Mesenchymal stem cell (in vitro differentiated cells and primary cell): ENCODE data around the gene MRM3.

Experiments
- DNase-seq: peaks from one replicate; pipeline ENCODE4 v3.0.0-alpha.2; 2013
- H2AFZ ChIP-seq: one replicate; pipeline ENCODE4 v1.6.1; 2013; ENCODE audit warnings: low read depth, mild to moderate bottlenecking, control low read depth, inconsistent platforms, low read length, moderate library complexity
- H2AK5ac ChIP-seq: 2 replicates; pipeline ENCODE4 v1.6.1; 2013; ENCODE audit warnings: low read length, moderate library complexity, mild to moderate bottlenecking, inconsistent platforms; ENCODE audit not compliant: severe bottlenecking
- H2BK120ac ChIP-seq: one replicate; pipeline ENCODE4 v1.6.1; 2013; ENCODE audit warnings: low read depth, mild to moderate bottlenecking, inconsistent platforms, low read length, moderate library complexity
- H2BK12ac ChIP-seq, 2 experiments: one replicate each; pipeline ENCODE4 v1.6.1; 2013; ENCODE audit warnings: inconsistent platforms in 2 of 2, low read length in 2 of 2, mild to moderate bottlenecking in 2 of 2, moderate library complexity in 2 of 2, control low read depth in 1 of 2
- H2BK15ac ChIP-seq: one replicate; pipeline ENCODE4 v1.6.1; 2013; ENCODE audit warnings: mild to moderate bottlenecking, low read depth, inconsistent platforms; ENCODE audit not compliant: poor library complexity, severe bottlenecking
- H2BK5ac ChIP-seq: 2 replicates; pipeline ENCODE4 v1.6.1; 2013; ENCODE audit warnings: low read depth, mild to moderate bottlenecking, low read length, control low read depth, inconsistent platforms; ENCODE audit not compliant: poor library complexity, severe bottlenecking
- H3K14ac ChIP-seq, 2 experiments: one replicate each; pipeline ENCODE4 v1.6.1; 2013; ENCODE audit warnings: inconsistent platforms in 2 of 2, low read length in 2 of 2, control low read depth in 1 of 2, mild to moderate bottlenecking in 1 of 2, moderate library complexity in 1 of 2
- H3K18ac ChIP-seq, 2 experiments: one replicate each; pipeline ENCODE4 v1.6.1; 2013; ENCODE audit warnings: inconsistent platforms in 2 of 2, low read length in 2 of 2, control low read depth in 1 of 2, low read depth in 1 of 2, mild to moderate bottlenecking in 1 of 2
- H3K23ac ChIP-seq, 2 experiments: one replicate each; pipeline ENCODE4 v1.6.1; 2013; ENCODE audit warnings: inconsistent platforms in 2 of 2, low read length in 2 of 2, mild to moderate bottlenecking in 2 of 2, moderate library complexity in 2 of 2, control low read depth in 1 of 2
- H3K27ac ChIP-seq: 2 replicates; pipeline ENCODE4 v1.5.1; 2013; ENCODE audit warnings: mild to moderate bottlenecking, moderate library complexity, low read length, control low read depth, inconsistent platforms; ENCODE audit not compliant: poor library complexity, severe bottlenecking
- H3K27me3 ChIP-seq, 2 experiments: 2 replicates each; pipeline versions ENCODE4 v1.6.1 to v1.7.0; 2013; ENCODE audit warnings: low read length in 2 of 2, mild to moderate bottlenecking in 2 of 2, moderate library complexity in 2 of 2, control low read depth in 1 of 2, inconsistent platforms in 1 of 2; ENCODE audit not compliant: control insufficient read depth in 1 of 2, insufficient read depth in 1 of 2
- H3K36me3 ChIP-seq, 2 experiments: 2 replicates each; pipeline versions ENCODE4 v1.6.1 to v1.7.0; 2013; ENCODE audit warnings: low read length in 2 of 2, control low read depth in 1 of 2, inconsistent platforms in 1 of 2, low read depth in 1 of 2, mild to moderate bottlenecking in 1 of 2; ENCODE audit not compliant: insufficient read depth in 2 of 2, control insufficient read depth in 1 of 2
- H3K4ac ChIP-seq, 2 experiments: one replicate each; pipeline ENCODE4 v1.6.1; 2013; ENCODE audit warnings: inconsistent platforms in 2 of 2, low read length in 2 of 2, mild to moderate bottlenecking in 2 of 2, moderate library complexity in 2 of 2, control low read depth in 1 of 2, low read depth in 1 of 2
- H3K4me1 ChIP-seq: 2 replicates; pipeline ENCODE4 v1.6.1; 2013; ENCODE audit warnings: low read depth, low read length, control low read depth; ENCODE audit not compliant: control insufficient read depth, insufficient read depth
- H3K4me2 ChIP-seq: 2 replicates; pipeline ENCODE4 v1.6.1; 2013; ENCODE audit warnings: low read length, mild to moderate bottlenecking, inconsistent platforms; ENCODE audit not compliant: poor library complexity, severe bottlenecking
- H3K4me3 ChIP-seq, 2 experiments: 2 replicates each; pipeline versions ENCODE4 v1.5.1 to v1.7.0; 2013; ENCODE audit warnings: low read length in 2 of 2, mild to moderate bottlenecking in 2 of 2, control low read depth in 1 of 2, low read depth in 1 of 2; ENCODE audit not compliant: insufficient read depth in 1 of 2
- H3K79me1 ChIP-seq: replicated peaks from 2 replicates; pipeline ENCODE4 v1.6.1; 2013; ENCODE audit warnings: mild to moderate bottlenecking, control low read depth, low read length, inconsistent platforms; ENCODE audit not compliant: poor library complexity, severe bottlenecking
- H3K9ac ChIP-seq: 2 replicates; pipeline ENCODE4 v1.7.0; 2013; ENCODE audit warnings: mild to moderate bottlenecking, low read length, moderate library complexity
- H3K9me3 ChIP-seq: 2 replicates; pipeline ENCODE4 v1.7.0; 2013; ENCODE audit warnings: mild to moderate bottlenecking, low read length; ENCODE audit not compliant: control insufficient read depth
- H4K8ac ChIP-seq: one replicate; pipeline ENCODE4 v1.6.1; 2013; ENCODE audit warnings: inconsistent platforms, mild to moderate bottlenecking, low read length, moderate library complexity
- H4K91ac ChIP-seq: one replicate; pipeline ENCODE4 v1.6.1; 2013; ENCODE audit warnings: mild to moderate bottlenecking, low read length, inconsistent platforms
- WGBS: methylation state at CpG from one replicate; pipeline ENCODE4 v1.1.7; 2013; ENCODE audit warnings: mixed read lengths; 5-methylcytosine and 5-hydroxymethylcytosine counted together

Gene MRM3

DNA sequence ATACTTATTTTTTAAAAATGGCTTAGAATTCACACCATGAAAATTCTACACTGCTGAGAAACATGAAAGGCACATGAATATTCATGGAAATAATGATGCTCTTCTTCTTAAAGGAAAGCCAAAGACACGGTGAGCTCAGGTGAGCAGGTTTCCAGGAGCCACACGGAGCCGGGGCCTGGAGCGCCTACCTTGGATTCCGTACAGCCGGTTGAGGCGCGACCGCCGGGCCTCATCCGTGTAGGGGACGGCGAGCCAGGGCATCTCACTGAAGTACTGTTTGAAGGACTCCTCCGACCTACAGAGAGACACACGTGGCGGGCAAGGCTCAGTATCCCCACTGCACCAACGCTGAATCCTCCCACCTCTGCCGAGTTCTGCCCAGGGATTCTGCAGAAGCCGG, 37.1 kb downstream of the MRM3 start:
- Histone ChIP-seq H2BK15ac (no peak overlapping the region), H2BK120ac (no peak overlapping the region), H3K23ac (no peak overlapping the region), H2BK5ac (no peak overlapping the region), H2AK5ac (no peak overlapping the region), H2AFZ (no peak overlapping the region), H3K4ac (no peak overlapping the region), H2BK12ac (no peak overlapping the region), H4K8ac (no peak overlapping the region), H3K9me3 (no peaks in the 10 kb centered on the region), H3K14ac (no peak overlapping the region), H3K27ac (no peak overlapping the region), H3K9ac (no peak overlapping the region), H4K91ac (no peak overlapping the region), H3K18ac (no peak overlapping the region), H3K27me3 (no peaks in the 10 kb centered on the region), H3K4me1 (peaks cover 2% of the 10 kb centered on the region), H3K79me1 (peaks cover 24% of the 10 kb centered on the region), H3K4me3 (no peak overlapping the region), H3K36me3 (peaks cover 12 to 83% of the 10 kb centered on the region in 2 experiments), H3K4me2 (no peak overlapping the region)
- WGBS: 97% methylated on average over 19 of the region's 19 CpGs
- no peak for DNase-seq

DNA sequence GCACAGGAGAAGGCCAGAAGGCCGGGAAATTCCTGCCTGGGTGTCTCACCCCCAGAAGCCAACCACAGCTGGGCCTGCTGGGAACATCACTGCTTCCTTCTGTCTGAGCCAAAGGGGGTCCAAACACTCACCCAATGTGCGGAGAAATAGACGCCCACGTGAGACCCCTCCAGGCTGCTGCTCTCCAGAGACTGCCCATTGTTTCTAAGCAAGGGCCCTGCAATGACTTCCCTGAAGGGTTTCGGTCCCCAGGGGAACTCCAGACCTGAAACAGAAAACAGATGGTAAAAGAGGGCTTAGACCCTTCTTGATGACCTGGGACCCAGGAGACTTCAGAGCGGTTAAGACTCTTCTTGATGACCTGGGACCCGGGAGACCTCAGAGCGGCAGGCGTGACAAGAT, 41.3 kb downstream of the MRM3 start:
- WGBS: 97% methylated on average over 9 of the region's 9 CpGs
- peaks cover 0 to 4% of the 10 kb centered on the region in 2 experiments for H3K27me3 ChIP-seq

DNA sequence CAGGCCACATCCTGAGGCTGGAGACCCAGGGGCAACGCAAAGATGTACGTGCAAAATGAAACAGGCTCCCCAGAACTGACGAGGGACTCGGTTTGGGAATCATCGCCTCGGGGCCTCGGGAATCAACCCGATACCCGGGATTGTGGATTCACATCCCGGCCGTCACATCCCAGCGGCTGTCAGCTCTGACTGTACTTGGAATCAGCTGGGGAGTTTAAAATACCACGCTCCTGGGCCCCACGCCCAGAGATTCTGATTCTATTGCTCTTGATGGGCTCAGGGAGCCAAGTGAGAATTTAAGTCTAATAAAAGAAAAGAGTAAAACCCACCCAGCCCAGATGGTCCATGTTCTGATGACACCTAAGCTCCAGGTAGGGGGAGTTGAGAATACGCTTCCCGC, 42.2 kb downstream of the MRM3 start:
- peaks cover 7 to 68% of the 10 kb centered on the region in 2 experiments for H3K36me3 ChIP-seq
- peaks cover 37% of the 10 kb centered on the region for H3K79me1 ChIP-seq
- H4K8ac ChIP-seq: no peak overlapping the region
- no peak for DNase-seq
- H3K27me3 ChIP-seq: peaks cover 0 to 4% of the 10 kb centered on the region in 2 experiments
- H3K9me3 ChIP-seq: no peaks in the 10 kb centered on the region
- H3K14ac ChIP-seq: no peak overlapping the region
- no peak overlapping the region for H3K4me2 ChIP-seq
- no peak overlapping the region for H2AK5ac ChIP-seq
- H3K4me1 ChIP-seq: peaks cover 2% of the 10 kb centered on the region
- no peak overlapping the region for H2BK15ac ChIP-seq
- H2BK5ac ChIP-seq: no peak overlapping the region
- H2BK120ac ChIP-seq: no peak overlapping the region
- H4K91ac ChIP-seq: no peak overlapping the region
- WGBS: over 99% methylated on average over 15 of the region's 16 CpGs
- H2BK12ac ChIP-seq: no peak overlapping the region
- H3K4me3 ChIP-seq: no peak overlapping the region
- H2AFZ ChIP-seq: no peak overlapping the region
- no peak overlapping the region for H3K27ac ChIP-seq
- H3K18ac ChIP-seq: no peak overlapping the region
- H3K4ac ChIP-seq: no peak overlapping the region
- H3K23ac ChIP-seq: no peak overlapping the region
- H3K9ac ChIP-seq: no peak overlapping the region

More for the DNA sequence above, 41.3 kb downstream of the MRM3 start:
- no peak overlapping the region for H3K4ac ChIP-seq
- no peak overlapping the region for H2BK120ac ChIP-seq
- no peak overlapping the region for H3K18ac ChIP-seq
- H2BK5ac ChIP-seq: no peak overlapping the region
- peaks cover 2% of the 10 kb centered on the region for H3K4me1 ChIP-seq
- H3K4me2 ChIP-seq: no peak overlapping the region
- H4K8ac ChIP-seq: no peak overlapping the region
- H3K9ac ChIP-seq: no peak overlapping the region
- H4K91ac ChIP-seq: no peak overlapping the region
- peaks cover 37% of the 10 kb centered on the region for H3K79me1 ChIP-seq
- H3K36me3 ChIP-seq: peaks cover 7 to 75% of the 10 kb centered on the region in 2 experiments
- H3K9me3 ChIP-seq: no peaks in the 10 kb centered on the region
- no peak overlapping the region for H2AFZ ChIP-seq
- H3K27ac ChIP-seq: no peak overlapping the region
- no peak overlapping the region for H3K4me3 ChIP-seq
- no peak overlapping the region for H2BK12ac ChIP-seq
- H2BK15ac ChIP-seq: no peak overlapping the region
- H3K23ac ChIP-seq: no peak overlapping the region
- H3K14ac ChIP-seq: no peak overlapping the region
- H2AK5ac ChIP-seq: no peak overlapping the region
- no peak for DNase-seq

DNA sequence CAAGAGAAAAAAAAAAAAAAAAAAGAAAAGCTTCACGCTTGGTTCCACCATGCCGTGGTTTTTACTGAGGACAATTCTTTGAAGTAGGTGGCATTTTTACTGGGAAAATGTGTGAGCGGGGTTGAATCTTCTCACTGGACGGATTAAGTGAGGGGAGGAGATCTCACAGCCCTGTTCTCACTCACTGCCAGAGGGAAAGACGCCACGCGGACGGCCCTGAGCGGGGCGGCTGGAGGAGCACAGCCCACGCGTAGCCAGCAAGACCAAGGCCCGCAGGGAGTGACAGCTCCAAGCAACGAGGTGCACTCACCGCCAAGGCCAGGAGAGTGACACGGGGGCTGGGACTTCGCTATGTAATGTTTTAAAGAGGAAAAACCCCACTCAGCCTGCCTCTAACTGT, 43.1 kb downstream of the MRM3 start:
- no peak overlapping the region for H3K23ac ChIP-seq
- no peak overlapping the region for H2BK120ac ChIP-seq
- no peak overlapping the region for H3K4me3 ChIP-seq
- H2AK5ac ChIP-seq: no peak overlapping the region
- no peak overlapping the region for H2AFZ ChIP-seq
- H4K8ac ChIP-seq: no peak overlapping the region
- H2BK12ac ChIP-seq: no peak overlapping the region
- peaks cover 39% of the 10 kb centered on the region for H3K79me1 ChIP-seq
- peaks cover 0 to 59% of the 10 kb centered on the region in 2 experiments for H3K36me3 ChIP-seq
- H3K14ac ChIP-seq: no peak overlapping the region
- no peak overlapping the region for H3K4ac ChIP-seq
- H4K91ac ChIP-seq: no peak overlapping the region
- no peak overlapping the region for H3K4me2 ChIP-seq
- no peak overlapping the region for H2BK15ac ChIP-seq
- peaks cover 2% of the 10 kb centered on the region for H3K4me1 ChIP-seq
- H3K18ac ChIP-seq: no peak overlapping the region
- no peak for DNase-seq
- H3K27ac ChIP-seq: no peak overlapping the region
- H3K9me3 ChIP-seq: no peaks in the 10 kb centered on the region
- no peak overlapping the region for H3K9ac ChIP-seq
- H3K27me3 ChIP-seq: peaks cover 0 to 4% of the 10 kb centered on the region in 2 experiments
- 95% methylated on average over 17 of the region's 17 CpGs for WGBS
- H2BK5ac ChIP-seq: no peak overlapping the region
